ENCODE measurements around the gene GAGE13.
"Not testable (repeated sequence)": the region's sequence is repeated elsewhere in the genome, so short reads cannot be mapped to it uniquely, and the experiment has no call there.

GAGE13 gene

GRCh38 chrX:49312176-49312575, 19.2 kb upstream of the GAGE13 start:
- TF ChIP-seq CTCF (conservative IDR thresholded peaks at IDR 0.05), result no peak
- H3K27ac ChIP-seq, result no peak overlapping the region

- H3K27ac ChIP-seq, result no peak overlapping the region
These were observed 15.3 kb upstream of the GAGE13 start for GRCh38 chrX:49316085-49316484.

GRCh38 chrX:49321737-49322136, 9.6 kb upstream of the GAGE13 start, which contains the start of gene GAGE12J:
TSS of gene GAGE12J (plus strand) at chrX:49322037. CDS start at chrX:49323194, 1,157 bp downstream.
- H3K27ac ChIP-seq, result not testable (repeated sequence)

More at GRCh38 chrX:49316085-49316484, 15.3 kb upstream of the GAGE13 start:
- no peak for TF ChIP-seq CTCF (conservative IDR thresholded peaks at IDR 0.05)

GRCh38 chrX:49322266-49322665, 9.1 kb upstream of the GAGE13 start:
- not testable (repeated sequence) for H3K27ac ChIP-seq

- not testable (repeated sequence) for H3K27ac ChIP-seq
These were observed 7.6 kb upstream of the GAGE13 start for GRCh38 chrX:49323735-49324134.

- not testable (repeated sequence) for H3K27ac ChIP-seq
These were observed 961 bp upstream of the GAGE13 start for GRCh38 chrX:49330421-49330820.

- H3K27ac ChIP-seq, result not testable (repeated sequence)
These were observed 459 bp downstream of the GAGE13 start for GRCh38 chrX:49331841-49332240.

- not testable (repeated sequence) for H3K27ac ChIP-seq
These were observed 10.1 kb downstream of the GAGE13 start for GRCh38 chrX:49341449-49341848.

GRCh38 chrX:49344496-49345175, 13.3 kb downstream of the GAGE13 start:
- H3K27ac ChIP-seq, result not testable (repeated sequence)

- not testable (repeated sequence) for H3K27ac ChIP-seq
These were observed 14.0 kb downstream of the GAGE13 start for GRCh38 chrX:49345402-49345801.

- H3K27ac ChIP-seq, result not testable (repeated sequence)
These were observed 14.8 kb downstream of the GAGE13 start for GRCh38 chrX:49346150-49346549.
